Putamen (tissue), 1 donor: ENCODE results near the gene FIP1L1.

Source experiments
- DNase-seq: peaks from one replicate; pipeline ENCODE4 v3.0.0-alpha.2; 2016; ENCODE audit warnings: low spot score

FIP1L1 gene

DNA sequence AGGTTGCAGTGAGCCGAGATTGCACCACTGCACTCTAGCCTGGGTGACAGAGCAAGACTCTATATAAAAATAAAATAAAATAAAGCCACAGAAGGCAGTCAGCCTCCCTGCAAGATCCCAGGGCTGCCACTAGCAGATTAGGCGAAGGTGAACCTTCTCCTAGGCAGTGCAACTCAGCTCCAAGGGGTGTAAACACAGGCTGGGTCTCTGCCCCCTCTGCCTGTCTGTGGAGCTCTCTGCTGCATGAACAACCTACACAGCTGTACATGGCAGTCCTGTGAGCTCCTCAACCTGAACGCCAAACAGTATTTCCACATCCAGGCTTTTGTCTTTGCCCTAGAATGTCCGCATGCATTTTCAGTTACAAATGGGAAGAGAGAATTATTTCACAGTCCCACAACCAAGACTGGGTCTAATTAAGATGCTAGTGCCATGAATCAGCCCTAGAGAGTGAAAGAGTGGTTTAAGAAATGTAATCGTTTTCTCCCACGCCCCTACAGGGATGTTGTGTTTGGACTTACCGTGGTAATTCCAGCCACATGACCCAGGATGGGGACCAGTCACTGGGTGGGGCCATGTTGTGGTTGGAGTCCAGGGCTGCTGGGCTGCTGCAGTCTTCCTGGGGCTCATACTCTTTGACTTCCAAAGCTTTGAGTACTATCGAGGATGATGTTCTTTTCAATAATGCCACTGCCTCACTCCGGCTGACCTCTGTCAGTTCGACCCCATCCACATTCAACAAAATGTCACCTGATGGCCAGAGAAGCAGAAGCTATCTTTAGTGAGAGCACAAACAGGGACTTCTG is 99.0 kb downstream of the FIP1L1 start:
- DNase-seq = no peak

DNA sequence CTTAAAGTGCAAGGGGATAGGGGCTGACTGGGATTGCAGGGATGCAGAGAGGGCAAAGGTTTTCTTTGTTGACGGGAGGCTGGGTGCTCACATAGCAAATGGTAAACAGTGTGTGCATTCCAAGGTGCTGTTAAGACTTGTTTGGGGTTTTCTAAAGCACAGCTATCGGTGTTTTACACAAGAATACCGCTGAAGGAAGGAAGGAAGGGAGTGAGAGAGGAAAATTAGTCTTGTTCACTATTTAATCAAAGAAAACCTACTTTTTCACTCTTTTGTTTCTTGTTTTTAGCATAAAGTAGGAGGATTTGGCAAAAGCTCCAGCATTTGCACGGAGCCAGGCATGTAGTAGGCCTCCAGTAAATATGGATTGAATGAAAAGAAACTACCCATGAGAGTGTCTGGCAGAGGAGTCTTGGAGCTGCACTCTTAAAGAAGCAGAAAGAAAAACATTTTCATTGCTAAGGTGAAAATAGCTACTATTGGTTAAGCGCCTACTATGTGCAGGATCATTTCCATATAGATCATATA is 99.7 kb downstream of the FIP1L1 start:
- DNase-seq = no peak

- DNase-seq = no peak
Measured at GRCh38 chr4:53477636-53478035, 100.2 kb downstream of the FIP1L1 start.

DNA sequence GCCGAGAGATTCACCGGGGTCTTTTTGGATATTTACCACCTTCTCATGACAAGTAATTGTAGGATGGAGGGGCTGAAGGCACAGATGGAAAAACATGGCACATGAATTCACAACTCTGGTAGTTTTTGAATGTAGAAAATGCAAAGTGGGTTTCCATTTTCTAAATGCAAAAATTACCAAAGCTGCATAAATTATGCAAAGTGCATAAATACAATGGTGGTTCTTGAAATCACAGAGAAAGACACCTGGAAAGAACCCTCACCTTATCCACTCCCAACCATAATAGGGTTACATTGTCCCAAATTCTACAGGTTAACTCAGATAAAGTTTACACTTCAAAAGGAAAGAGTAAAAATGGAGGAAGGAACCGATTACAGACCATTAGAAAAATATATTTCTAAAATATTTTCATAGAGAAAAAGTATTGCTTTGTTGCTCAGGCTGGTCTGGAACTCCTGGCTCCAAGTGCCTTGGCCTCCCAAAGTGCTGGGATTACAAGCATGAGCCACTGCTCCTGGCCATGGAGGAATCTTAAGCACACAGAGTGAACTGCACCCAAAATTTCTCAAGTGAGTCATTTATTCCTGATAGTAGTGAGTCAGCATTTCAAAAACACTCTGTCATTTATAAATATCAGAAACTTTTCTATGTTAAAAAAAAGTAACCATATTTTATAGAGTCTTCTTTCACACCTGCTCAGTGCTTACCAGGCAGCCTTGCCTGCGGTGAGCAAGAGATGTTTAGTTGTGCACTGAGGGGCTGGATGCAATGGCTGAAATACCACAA is 101.4 kb downstream of the FIP1L1 start:
- DNase-seq = peak; percentile 26

DNA sequence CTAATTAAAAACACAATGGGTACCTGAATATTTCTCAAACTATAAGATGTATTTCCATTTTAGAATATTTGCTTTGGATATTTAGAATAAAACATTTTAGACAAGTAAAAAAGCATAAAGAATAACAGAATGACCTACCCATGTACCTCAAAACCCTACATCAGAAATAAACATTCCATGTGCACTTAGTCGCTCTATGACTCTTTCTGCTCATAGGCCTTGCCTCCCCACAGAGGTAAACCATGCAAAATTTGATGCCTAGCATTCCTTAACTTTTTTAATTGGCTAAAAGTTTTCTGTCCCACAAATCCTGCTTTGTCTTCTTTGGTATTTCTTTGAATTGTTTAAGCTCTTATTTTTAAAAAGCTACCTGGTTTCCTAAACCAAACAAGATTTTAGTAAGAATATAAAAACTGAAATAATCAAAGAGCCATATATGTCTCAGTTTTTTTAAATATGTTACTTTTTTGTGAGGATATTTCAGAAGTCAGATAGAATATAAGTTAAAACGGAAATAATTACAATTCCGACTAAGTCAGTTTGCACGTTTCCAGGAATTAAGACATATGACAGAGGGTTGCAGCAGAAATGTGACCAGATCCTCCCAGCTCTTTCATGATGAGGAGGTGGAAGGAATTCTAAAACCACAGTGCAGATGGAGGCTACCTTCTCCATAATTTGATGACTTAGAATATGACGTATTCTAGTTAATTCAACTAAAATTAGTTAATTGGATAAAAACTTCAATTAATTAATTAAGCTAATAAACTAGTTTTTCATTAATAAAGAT is 102.5 kb downstream of the FIP1L1 start:
- DNase-seq = no peak

DNA sequence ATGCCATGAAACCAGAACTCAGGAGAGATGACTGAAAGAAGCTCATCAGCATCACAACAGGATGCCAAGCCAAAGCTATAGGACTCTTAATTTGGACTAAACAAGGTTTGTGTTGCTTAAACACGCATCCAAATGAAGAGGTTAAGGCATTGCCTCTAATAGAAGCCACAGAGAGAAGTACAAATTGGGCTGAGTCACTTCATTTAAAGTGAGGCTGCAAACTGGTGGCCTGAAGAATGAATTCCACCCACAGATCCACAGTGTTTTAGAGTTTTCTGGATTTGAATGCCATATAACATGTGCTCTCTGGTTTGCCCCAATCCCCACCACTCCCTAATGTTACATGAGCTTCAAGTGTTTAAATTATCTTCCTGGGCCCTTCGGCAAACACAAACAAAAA is 103.5 kb downstream of the FIP1L1 start:
- peak; percentile 14 for DNase-seq

DNA sequence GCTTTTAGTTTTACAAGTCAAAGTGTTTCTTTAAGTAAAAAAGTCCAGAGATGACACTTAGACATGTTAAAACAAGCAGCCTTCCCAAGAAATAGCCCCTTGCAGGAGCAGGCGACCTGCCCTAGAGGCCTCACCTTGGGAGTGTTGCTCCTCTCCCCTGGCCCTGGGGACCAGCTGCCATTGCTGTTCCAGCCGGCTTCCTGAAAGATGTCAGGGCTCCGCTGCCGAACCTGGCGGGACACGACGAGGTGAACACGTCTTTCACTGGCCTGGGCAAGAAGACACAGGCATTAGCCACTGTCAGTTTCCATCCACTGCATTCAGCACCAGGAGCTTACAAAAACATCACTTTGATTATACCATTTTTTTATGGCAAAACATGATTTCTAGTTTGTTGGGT is 104.1 kb downstream of the FIP1L1 start:
- DNase-seq = no peak

- DNase-seq = no peak
Measured at GRCh38 chr4:53483250-53483649, 105.8 kb downstream of the FIP1L1 start.

DNA sequence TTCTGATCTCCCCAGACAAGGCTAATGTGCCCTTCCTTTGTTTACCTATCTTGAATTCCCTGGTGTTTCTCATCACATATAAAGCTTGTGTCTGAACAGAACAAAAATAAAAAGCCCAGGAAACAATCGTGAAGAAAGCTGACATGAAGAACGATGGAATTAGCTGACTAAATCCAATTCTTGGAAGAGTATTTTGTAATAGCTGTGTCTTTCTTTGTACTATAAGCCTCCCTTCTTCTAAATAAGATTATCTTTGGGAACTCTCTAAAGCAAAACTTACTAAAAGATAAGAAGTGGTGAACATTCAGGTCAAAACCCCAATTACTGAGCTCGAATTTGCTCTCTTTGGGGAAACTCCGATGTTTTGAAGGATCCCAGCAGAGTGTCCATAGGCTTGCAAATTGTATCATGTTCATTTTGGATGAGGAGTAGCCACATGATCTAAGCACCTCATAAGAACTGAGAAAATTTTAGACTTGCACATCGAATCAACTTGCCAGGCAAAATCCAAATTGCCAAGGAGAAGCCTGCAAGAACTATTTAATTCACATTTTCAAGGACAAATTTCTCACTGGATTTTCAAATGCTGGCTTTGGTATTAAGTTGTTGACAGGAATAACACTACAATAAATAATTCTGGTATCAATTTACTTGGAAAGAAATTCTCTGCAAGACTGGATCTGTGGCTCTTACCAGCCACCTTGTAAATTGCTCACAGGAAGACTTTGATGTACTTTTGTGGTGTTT is 107.6 kb downstream of the FIP1L1 start:
- DNase-seq = no peak

DNA sequence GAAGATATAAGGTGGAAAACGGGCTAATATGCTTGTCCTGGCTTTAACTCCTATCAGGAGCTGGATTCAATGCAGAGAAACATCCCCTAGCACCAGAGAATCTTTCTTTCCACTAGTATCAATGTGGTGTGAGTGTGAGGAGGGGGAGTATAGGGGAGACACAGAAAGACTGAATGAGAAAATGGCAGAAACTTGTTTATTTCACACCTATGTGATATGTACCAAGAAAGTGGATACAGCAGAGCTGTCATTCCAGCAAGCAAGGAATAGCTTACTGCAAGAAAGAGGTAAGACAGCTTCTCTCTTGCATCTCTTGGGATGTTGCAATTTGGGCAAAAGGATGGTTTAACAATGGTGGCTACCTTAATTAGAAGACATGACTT is 108.2 kb downstream of the FIP1L1 start:
- DNase-seq = no peak

DNA sequence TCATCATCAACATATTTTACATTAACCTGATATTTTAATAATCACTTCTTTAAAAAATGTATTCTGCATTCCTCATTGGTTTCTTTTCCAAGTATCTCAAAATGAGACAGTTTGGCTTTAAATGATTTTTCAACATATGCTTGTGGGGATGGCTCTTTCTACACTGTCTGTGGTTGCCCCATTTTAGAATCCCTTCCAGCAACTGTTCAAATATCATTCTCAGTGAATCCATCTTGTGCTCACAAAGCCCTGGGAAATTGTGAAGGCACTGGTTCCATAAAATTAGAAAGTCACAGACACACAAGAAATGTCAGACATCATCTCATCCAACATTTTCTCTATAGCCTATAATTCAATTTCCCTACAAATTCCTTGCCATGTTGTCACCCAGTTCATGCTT is 110.3 kb downstream of the FIP1L1 start:
- DNase-seq = no peak

- DNase-seq = no peak
Measured at GRCh38 chr4:53489279-53489889, 111.9 kb downstream of the FIP1L1 start.

DNA sequence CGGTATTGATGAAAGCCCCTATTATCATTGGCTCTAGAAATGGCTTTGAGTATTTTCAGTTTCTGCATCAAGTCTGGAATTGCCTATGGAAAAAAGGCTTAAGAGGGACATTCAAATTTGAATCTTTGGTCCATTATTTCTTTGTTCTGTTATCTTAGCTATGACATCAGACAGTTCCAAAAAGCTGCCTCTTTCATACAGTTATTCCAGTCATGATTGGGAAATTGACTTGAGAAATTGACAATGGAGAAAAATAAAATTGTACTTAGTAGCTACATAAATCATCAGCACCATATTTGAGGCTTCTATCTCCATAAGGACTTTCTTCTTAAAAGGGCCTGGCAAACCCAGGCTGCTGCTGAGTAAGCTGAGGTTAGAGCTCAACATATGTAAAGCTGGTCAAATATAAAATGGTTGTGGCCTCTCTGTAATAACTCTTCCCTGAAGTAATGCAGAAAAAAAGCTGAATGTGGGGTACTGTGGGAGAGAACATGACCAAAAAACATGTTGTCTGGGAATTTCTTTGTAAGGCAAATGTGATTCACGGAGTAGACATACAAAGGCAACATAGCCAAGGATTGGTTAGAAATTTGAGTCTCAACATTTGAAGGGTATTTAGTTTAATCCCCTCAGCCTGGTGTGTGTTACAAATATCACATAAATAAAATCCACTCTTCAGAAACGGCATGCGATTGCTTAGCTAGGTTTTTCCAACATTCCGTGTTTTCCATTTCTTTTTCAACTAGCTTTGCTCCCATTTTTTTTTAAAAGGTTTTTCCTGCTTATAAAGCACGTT is 112.9 kb downstream of the FIP1L1 start:
- no peak for DNase-seq

- no peak for DNase-seq
Measured at GRCh38 chr4:53490965-53491622, 113.7 kb downstream of the FIP1L1 start.

DNA sequence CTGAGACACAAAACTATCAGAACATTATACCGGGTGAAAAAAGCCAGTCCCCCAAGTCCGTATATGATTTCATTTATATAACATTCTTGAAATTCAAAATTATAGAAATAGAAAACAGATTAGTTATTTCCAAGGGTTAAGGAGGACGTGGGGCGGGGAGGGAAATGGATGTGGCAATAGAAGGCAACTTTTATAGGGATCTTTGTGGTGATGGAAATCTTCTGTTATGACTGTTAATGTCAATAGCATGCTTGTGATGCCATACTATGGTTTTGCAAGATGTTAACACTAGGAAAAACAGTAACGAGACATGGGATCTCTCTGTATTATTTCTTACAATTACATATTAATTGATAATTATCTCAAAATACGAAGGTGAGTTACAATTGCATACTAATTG is 117.4 kb downstream of the FIP1L1 start:
- no peak for DNase-seq

DNA sequence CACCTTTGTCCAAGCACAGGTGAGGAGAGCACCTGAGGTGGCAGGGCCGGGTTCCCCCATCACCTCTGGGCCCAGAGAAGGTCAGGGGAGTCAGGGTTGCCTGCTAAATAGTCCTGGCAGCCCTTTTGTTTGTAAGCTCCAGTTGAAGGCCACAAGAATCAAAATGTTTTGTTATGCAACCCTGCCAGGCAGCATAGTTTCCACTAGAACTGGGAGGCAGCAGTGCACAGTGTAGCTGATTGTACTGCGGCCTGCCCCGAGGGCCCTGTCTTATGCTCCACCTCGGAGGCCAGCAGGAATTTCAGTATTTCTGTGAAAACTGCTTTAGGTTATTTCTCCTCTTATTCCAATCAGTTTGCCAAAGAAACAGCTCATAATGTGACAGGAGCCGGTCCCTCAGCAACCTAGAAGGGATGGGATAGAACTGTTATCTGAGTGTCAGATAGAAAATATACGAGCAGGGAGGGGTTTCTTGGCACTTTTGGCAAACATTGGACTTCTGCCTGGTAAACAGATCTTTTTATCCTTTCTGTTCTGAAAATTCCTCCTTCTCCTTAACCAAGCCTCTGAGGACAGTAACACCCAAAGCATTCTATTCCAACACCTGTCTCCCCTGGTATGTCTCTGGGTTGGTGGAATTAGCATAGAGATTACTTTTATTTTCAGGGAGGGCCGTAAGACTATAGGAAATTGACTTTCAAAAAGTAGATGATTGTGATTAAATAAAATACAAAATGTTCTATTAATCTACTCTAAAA is 120.2 kb downstream of the FIP1L1 start:
- no peak for DNase-seq

DNA sequence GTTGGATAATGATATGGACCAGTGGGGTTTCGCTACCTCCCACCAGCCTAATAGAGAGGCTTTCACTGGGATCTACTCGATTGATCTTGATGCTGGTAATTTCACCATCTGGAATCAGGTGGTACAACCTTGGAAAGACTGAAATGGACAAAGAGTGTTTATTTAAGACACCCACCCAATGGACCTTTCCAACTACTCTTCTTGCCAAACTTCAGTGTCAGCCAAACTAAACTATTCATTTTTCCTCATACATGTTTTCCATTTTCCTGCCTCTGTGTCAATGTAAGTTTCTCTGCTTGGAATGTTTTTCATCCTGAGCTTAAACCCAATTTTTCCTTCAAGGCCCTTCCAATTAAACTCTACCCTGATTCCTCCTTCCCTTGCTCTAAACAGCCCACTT is 121.3 kb downstream of the FIP1L1 start:
- no peak for DNase-seq

- DNase-seq = no peak
Measured at GRCh38 chr4:53499791-53500190, 122.3 kb downstream of the FIP1L1 start.

DNA sequence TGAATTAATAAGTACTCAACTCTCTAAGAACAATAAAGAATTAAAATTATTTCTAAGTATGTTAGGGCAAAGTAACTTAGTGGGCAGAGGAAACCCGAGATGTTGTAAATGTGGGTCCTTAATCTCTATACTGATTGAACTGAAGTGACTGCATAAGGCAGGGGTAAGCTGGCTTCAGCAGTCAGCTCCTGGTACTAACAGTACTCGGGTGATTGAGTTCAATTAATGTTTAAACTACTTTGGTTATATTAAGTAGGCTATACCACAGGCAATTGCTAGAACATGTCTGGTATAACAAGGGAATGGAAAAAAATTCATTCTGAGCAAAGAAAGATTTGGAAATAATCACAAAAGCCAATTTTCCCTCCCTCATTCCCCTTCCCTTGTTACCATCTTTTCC is 123.1 kb downstream of the FIP1L1 start:
- DNase-seq = no peak
